ENCODE measurements around the gene CENPE.

DNA sequence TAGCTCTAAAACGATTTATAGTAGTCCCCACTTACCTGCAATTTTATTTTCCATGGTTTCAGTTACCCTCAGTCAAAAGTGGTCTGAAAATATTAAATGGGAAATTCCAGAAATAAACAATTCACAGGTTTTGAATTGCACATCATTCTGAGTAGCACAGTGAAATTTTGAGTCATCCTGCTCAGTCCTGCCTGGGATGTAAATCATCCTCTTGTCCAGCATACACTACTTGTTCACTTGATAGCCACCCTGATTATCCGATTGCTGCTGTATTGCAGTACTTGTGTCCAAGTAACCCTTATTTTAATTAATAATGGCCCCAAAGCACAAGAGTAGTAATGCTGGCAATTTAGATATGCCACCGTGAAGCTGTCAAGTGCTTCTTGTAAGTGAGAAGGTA, 75.0 kb downstream of the CENPE start:
- TF ChIP-seq CTCF (IDR thresholded peaks at IDR 0.05) (no peak), ZFX (IDR thresholded peaks at IDR 0.05; ENCODE audit: borderline replicate concordance) (no peak)

Data from 22Rv1 (cell line).